ENCODE data around the gene ACTR1B. TPM values are rescaled to one million over a fixed set of nuclear protein-coding genes. Genes with fewer than 3 reads are reported as not detected.
A peak's percentile ranks its signal among the peaks of the same experiment; 100 is the strongest.

The ACTR1B gene
- polyA plus RNA-seq, 1 of the 3 experiments (the other 2 are of a cell fraction) = 51.5 TPM

DNA sequence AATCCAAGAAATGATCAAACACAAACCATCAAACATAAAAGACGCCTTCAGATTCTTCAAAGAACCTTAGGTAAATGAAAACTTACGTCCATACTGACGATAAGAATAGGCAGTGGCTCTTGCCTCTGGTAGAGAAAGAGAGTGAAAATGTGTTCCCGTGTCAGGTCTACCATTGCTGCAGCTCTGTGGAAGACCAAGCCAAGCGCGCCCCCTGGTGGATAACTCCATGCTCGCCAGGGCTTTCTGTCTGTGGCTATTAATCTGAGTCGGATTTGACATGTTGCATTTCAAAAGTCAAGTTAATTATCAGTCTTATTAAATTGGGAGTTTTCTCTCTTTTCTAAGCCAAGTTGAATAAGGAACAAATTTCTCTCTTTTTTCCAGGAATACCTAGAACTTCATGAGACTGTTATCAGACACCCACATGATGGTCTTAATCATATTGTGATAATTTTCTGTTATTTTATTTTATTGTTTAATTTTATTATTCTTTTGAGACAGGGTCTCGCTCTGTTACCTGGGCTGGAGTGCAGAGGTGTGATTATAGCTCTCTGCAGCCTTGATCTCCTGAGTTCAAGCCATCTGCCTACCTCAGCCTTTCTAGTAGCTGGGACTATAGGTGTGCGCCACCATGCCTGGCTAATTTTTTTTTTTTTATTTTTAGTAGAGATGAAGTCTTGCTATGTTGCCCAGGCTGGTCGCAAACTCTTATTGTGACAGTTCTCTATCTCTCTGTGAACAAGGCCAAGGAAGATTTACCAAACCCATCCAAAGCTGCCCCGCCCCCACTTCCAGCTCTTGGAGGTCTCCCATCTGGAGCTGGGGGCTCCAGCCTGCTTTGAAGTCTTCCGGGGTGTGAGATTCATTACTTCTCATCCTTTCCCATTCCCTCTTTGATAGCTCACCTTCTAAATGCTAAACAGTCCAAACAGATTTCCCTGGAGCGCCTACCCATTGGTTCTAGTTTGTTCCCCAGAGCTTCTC is 33.7 kb upstream of the ACTR1B start:
- Histone ChIP-seq H3K36me3 (replicated peaks in 1 of 2; ENCODE audit: control insufficient read depth in 1 of 2, insufficient read depth in 2 of 2, low read length in 1 of 2) (no peaks in the 10 kb centered on the region), H3K9ac (no peak overlapping the region), H3K4me2 (no peak overlapping the region), H3K4me3 (ENCODE audit: low read depth in 2 of 2, low read length in 1 of 2) (peak overlapping the region in 1 of 2 experiments; percentile 33; a peak in 1 of 4 replicates), H2AFZ (ENCODE audit: low read depth) (no peak overlapping the region; the same call in 1 of the 2 replicates), H3K9me2 (no peaks in the 10 kb centered on the region), H4K20me1 (ENCODE audit: insufficient read depth) (no peaks in the 10 kb centered on the region), H3K9me3 (no peaks in the 10 kb centered on the region), H3K27ac (ENCODE audit: low read depth in 2 of 2, low read length in 1 of 2) (no peak overlapping the region), H3K79me2 (ENCODE audit: insufficient read depth) (no peaks in the 10 kb centered on the region), H3F3A (replicated peaks; ENCODE audit: insufficient read depth) (no peaks in the 10 kb centered on the region), H3K4me1 (ENCODE audit: control insufficient read depth in 1 of 2, insufficient read depth in 2 of 2, low read depth in 1 of 2, low read length in 1 of 2) (no peaks in the 10 kb centered on the region; a peak in 1 of 4 replicates), H3K27me3 (ENCODE audit: insufficient read depth) (no peaks in the 10 kb centered on the region)
- DNase-seq = peak; percentile 78
- ChIA-PET CTCF (interaction anchor here (0.6 to 6.4 kb wide), 29 partner anchors 12 to 906 kb away, joined by 3 to 163 read pairs (median 3); partner anchors contain the start of genes ACTR1B, ANKRD36B, C2orf92 and COX5B), POLR2A (interaction anchor here (2.8 kb wide), 1 partner anchor 107 kb away, joined by 10 read pairs; no protein-coding TSS in a partner anchor)
- 23% methylated on average over 13 of the region's 14 CpGs for WGBS (ENCODE audit: low lambda C conversion rate)
- TF ChIP-seq TCF12 (IDR thresholded peaks at IDR 0.05) = no peak
- peak; percentile 99 for TF ChIP-seq RAD21 (IDR thresholded peaks at IDR 0.05; ENCODE audit: low read length)
- TF ChIP-seq, protein P1, sequence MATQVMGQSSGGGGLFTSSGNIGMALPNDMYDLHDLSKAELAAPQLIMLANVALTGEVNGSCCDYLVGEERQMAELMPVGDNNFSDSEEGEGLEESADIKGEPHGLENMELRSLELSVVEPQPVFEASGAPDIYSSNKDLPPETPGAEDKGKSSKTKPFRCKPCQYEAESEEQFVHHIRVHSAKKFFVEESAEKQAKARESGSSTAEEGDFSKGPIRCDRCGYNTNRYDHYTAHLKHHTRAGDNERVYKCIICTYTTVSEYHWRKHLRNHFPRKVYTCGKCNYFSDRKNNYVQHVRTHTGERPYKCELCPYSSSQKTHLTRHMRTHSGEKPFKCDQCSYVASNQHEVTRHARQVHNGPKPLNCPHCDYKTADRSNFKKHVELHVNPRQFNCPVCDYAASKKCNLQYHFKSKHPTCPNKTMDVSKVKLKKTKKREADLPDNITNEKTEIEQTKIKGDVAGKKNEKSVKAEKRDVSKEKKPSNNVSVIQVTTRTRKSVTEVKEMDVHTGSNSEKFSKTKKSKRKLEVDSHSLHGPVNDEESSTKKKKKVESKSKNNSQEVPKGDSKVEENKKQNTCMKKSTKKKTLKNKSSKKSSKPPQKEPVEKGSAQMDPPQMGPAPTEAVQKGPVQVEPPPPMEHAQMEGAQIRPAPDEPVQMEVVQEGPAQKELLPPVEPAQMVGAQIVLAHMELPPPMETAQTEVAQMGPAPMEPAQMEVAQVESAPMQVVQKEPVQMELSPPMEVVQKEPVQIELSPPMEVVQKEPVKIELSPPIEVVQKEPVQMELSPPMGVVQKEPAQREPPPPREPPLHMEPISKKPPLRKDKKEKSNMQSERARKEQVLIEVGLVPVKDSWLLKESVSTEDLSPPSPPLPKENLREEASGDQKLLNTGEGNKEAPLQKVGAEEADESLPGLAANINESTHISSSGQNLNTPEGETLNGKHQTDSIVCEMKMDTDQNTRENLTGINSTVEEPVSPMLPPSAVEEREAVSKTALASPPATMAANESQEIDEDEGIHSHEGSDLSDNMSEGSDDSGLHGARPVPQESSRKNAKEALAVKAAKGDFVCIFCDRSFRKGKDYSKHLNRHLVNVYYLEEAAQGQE (IDR thresholded peaks at IDR 0.05; ENCODE audit: low read depth, low read length) = no peak
- TF ChIP-seq, protein P2, sequence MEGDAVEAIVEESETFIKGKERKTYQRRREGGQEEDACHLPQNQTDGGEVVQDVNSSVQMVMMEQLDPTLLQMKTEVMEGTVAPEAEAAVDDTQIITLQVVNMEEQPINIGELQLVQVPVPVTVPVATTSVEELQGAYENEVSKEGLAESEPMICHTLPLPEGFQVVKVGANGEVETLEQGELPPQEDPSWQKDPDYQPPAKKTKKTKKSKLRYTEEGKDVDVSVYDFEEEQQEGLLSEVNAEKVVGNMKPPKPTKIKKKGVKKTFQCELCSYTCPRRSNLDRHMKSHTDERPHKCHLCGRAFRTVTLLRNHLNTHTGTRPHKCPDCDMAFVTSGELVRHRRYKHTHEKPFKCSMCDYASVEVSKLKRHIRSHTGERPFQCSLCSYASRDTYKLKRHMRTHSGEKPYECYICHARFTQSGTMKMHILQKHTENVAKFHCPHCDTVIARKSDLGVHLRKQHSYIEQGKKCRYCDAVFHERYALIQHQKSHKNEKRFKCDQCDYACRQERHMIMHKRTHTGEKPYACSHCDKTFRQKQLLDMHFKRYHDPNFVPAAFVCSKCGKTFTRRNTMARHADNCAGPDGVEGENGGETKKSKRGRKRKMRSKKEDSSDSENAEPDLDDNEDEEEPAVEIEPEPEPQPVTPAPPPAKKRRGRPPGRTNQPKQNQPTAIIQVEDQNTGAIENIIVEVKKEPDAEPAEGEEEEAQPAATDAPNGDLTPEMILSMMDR (IDR thresholded peaks at IDR 0.05) = peak; percentile 96
- peak; percentile 56 for TF ChIP-seq CHD2 (IDR thresholded peaks at IDR 0.05; ENCODE audit: low read length, partially characterized antibody)
- peak; percentile 99 for TF ChIP-seq SMC3 (IDR thresholded peaks at IDR 0.05; ENCODE audit: low read depth, low read length)
- no peak for TF ChIP-seq MEF2A (IDR thresholded peaks at IDR 0.05; ENCODE audit: borderline replicate concordance, low read depth)
- TF ChIP-seq, protein P3, sequence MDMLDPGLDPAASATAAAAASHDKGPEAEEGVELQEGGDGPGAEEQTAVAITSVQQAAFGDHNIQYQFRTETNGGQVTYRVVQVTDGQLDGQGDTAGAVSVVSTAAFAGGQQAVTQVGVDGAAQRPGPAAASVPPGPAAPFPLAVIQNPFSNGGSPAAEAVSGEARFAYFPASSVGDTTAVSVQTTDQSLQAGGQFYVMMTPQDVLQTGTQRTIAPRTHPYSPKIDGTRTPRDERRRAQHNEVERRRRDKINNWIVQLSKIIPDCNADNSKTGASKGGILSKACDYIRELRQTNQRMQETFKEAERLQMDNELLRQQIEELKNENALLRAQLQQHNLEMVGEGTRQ (IDR thresholded peaks at IDR 0.05; ENCODE audit: borderline replicate concordance, low read depth, low read length) = no peak
- no peak for TF ChIP-seq GATA2 (CRISPR knock-in tag; IDR thresholded peaks at IDR 0.05)
- TF ChIP-seq FOXJ3 (CRISPR knock-in tag; IDR thresholded peaks at IDR 0.05) = no peak
- peak; percentile 62; the same call in 1 of the 2 replicates for TF ChIP-seq MXI1 (IDR thresholded peaks at IDR 0.05; ENCODE audit: low read depth, low read length)
- no peak for TF ChIP-seq RXRA (IDR thresholded peaks at IDR 0.05; ENCODE audit: borderline replicate concordance, low read depth)
- TF ChIP-seq ELF1 (IDR thresholded peaks at IDR 0.05) = no peak
- TF ChIP-seq EP300 (IDR thresholded peaks at IDR 0.05; ENCODE audit: borderline replicate concordance in 1 of 2, low read depth in 1 of 2, low read length in 1 of 2) = no peak
- no peak for TF ChIP-seq JUND (IDR thresholded peaks at IDR 0.05)
- TF ChIP-seq GABPA (IDR thresholded peaks at IDR 0.05; ENCODE audit: low read depth) = no peak
- TF ChIP-seq POLR2AphosphoS5 (IDR thresholded peaks at IDR 0.05; ENCODE audit: low read depth, low read length) = no peak
- TF ChIP-seq FOSL2 (IDR thresholded peaks at IDR 0.05; ENCODE audit: borderline replicate concordance, low read depth) = no peak
- peak; percentile 31; the same call in 1 of the 2 replicates for TF ChIP-seq YY1 (IDR thresholded peaks at IDR 0.05; ENCODE audit: low read depth)
- TF ChIP-seq FOXM1 (IDR thresholded peaks at IDR 0.05; ENCODE audit: low read depth) = no peak
- TF ChIP-seq RCOR1 (IDR thresholded peaks at IDR 0.05; ENCODE audit: low read length) = no peak
- TF ChIP-seq TEAD4 (IDR thresholded peaks at IDR 0.05; ENCODE audit: borderline replicate concordance, insufficient read depth) = no peak
- TF ChIP-seq NRF1 (IDR thresholded peaks at IDR 0.05; ENCODE audit: low read depth, low read length) = peak; percentile 39
- TF ChIP-seq, protein P4, sequence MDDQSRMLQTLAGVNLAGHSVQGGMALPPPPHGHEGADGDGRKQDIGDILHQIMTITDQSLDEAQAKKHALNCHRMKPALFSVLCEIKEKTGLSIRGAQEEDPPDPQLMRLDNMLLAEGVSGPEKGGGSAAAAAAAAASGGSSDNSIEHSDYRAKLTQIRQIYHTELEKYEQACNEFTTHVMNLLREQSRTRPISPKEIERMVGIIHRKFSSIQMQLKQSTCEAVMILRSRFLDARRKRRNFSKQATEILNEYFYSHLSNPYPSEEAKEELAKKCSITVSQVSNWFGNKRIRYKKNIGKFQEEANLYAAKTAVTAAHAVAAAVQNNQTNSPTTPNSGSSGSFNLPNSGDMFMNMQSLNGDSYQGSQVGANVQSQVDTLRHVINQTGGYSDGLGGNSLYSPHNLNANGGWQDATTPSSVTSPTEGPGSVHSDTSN (IDR thresholded peaks at IDR 0.05) = peak; percentile 68
- no peak for TF ChIP-seq RFX5 (IDR thresholded peaks at IDR 0.05; ENCODE audit: low read length)
